Measurements from ENCODE around the gene KCTD2. TPM values are rescaled to one million over a fixed set of nuclear protein-coding genes. Genes with fewer than 3 reads are reported as not detected.

Gene KCTD2
- total and polyA plus RNA-seq, 4 experiments from 2014 or later = 2.3 to 31.7 (median 21.4) TPM

DNA sequence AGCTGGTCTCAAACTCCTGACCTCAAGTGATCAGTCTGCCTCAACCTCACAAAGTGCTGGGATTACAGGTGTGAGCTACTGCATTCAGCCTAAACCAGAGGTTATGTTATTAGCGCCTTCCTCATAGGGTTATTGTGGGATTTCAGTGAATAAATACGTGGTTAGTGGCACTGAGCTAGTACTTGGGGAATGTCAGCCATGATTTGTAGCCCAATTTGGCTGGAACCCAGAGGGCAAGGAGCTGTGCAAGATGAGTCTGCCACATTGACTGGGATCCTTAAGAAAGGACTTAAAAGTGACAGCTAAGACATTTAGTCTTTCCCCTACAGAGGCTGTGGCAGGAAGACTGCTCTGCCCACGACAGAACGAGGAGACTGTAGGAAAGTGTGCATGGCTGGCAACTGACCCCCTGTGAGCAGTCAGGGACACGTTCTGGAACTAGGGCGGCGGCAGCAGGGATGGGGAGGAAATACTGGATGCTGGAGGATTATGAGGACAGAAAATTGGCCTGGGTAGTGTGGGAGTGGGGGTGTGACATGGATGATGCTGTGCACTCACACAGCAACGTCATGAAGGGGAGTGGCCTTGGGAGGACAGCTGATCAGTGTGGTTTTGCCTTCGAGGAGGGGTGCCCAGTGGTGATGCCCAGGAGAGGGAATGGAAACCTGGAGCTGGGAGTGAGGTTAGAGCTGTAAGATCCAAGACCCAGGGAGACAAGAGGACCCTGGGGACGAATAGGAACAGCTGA is 14.9 kb upstream of the KCTD2 start:
- intact Hi-C loops (cut with micrococcal nuclease) = loop anchor here (2.0 to 5.0 kb wide), 3 partner anchors 15 to 160 kb away; partner anchors contain the start of genes ATP5PD, CDR2L, FDXR and KCTD2
- Mint-ChIP-seq H3K4me3 (peak overlapping the region; percentile 79 to 90 (median 83)), H3K9me3 (peaks cover 0 to 26% (median 0%) of the 10 kb centered on the region in 8 donors), H3K27me3 (peaks cover 0 to 14% of the 10 kb centered on the region in 2 donors), H3K27ac (peak overlapping the region; percentile 97 to 100 (median 100)), H3K36me3 (peaks cover 0 to 27% of the 10 kb centered on the region in 2 donors), H3K4me1 (peaks cover 28 to 64% (median 50%) of the 10 kb centered on the region in 4 donors)
- H3K27me3 ChIP-seq (ENCODE audit: insufficient read depth, low read length) = no peaks in the 10 kb centered on the region
- H3K9me3 ChIP-seq (ENCODE audit: control insufficient read depth in 1 of 2, low read length in 2 of 2) = no peaks in the 10 kb centered on the region
- POLR2A ChIA-PET (ENCODE audit: partially characterized antibody) = interaction anchor here (1.0 to 2.3 kb wide), 8 partner anchors 8 to 257 kb away, joined by 3 to 22 read pairs (median 4); partner anchors contain the start of genes ATP5PD, HID1, KCTD2 and MRPL58
- H3K4me1 ChIP-seq (ENCODE audit: insufficient read depth, low read length) = peaks cover 51% of the 10 kb centered on the region
- CTCF ChIA-PET (ENCODE audit: partially characterized antibody) = interaction anchor here (0.9 to 1.9 kb wide), 6 partner anchors 9 to 171 kb away, joined by 3 to 17 read pairs (median 6); partner anchors contain the start of gene MRPL58
- H3K36me3 ChIP-seq (ENCODE audit: insufficient read depth, low read length) = no peaks in the 10 kb centered on the region
- H3K27ac ChIP-seq (ENCODE audit: low read depth, low read length) = peak overlapping the region; percentile 70
- DNase-seq = peak; percentile 58 to 82 (median 68)
- H3K4me3 ChIP-seq (ENCODE audit: low read length in 2 of 2) = peak overlapping the region in 1 of 2 donors; percentile 20

DNA sequence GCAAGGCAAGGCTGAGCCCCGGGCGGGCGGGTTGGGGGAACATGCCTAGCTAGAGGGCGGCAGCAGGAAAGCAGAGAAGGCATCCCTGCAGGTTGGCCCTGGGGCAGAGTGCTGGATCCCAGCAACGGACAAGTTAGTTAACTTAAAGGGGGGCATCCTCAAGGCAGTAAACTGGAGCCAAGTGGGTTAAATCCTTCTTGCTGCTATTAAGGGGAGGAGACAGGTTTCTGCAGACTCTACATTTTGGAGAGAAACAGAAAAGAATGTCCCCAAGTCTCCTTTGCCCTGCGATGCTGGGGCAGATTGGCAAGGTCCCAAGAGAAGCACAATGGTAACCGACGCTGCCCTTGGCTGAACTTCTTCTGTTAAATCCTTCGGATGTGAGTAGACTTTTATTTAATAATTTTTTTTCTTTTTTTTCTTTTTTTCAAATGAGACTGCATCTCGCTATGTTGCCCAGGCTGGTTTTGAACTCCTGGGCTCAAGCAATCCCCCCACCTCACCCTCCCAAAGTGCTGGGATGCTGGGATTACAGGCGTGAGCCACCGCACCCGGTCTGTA is 14.2 kb upstream of the KCTD2 start:
- peak in 1 of 5 donors; percentile 31 for DNase-seq
- H3K27me3 ChIP-seq (ENCODE audit: insufficient read depth, low read length) = no peaks in the 10 kb centered on the region
- peaks cover 0 to 25% (median 0%) of the 10 kb centered on the region in 8 donors for H3K9me3 Mint-ChIP-seq
- no peaks in the 10 kb centered on the region for H3K36me3 ChIP-seq (ENCODE audit: insufficient read depth, low read length)
- ChIA-PET POLR2A (ENCODE audit: partially characterized antibody) (interaction anchor here (1.0 to 2.6 kb wide), 7 partner anchors 9 to 256 kb away, joined by 3 to 22 read pairs (median 5); partner anchors contain the start of genes ATP5PD, HID1, KCTD2 and MRPL58), CTCF (ENCODE audit: partially characterized antibody) (interaction anchor here (0.9 to 1.9 kb wide), 5 partner anchors 10 to 81 kb away, joined by 4 to 17 read pairs (median 6); partner anchors contain the start of gene MRPL58)
- no peaks in the 10 kb centered on the region for H3K9me3 ChIP-seq (ENCODE audit: control insufficient read depth in 1 of 2, low read length in 2 of 2)
- peaks cover 30 to 69% (median 54%) of the 10 kb centered on the region in 4 donors for H3K4me1 Mint-ChIP-seq
- intact Hi-C loops (cut with micrococcal nuclease) = loop anchor here (2.0 to 5.0 kb wide), 3 partner anchors 14 to 160 kb away; partner anchors contain the start of genes ATP5PD, CDR2L, FDXR and KCTD2
- H3K27ac ChIP-seq (ENCODE audit: low read depth, low read length) = peak overlapping the region; percentile 70
- H3K27ac Mint-ChIP-seq = peak overlapping the region; percentile 99 to 100 (median 100)
- peak overlapping the region in 1 of 2 donors; percentile 20 for H3K4me3 ChIP-seq (ENCODE audit: low read length in 2 of 2)
- peaks cover 0 to 14% of the 10 kb centered on the region in 2 donors for H3K27me3 Mint-ChIP-seq
- H3K36me3 Mint-ChIP-seq = peaks cover 0 to 27% of the 10 kb centered on the region in 2 donors
- peaks cover 57% of the 10 kb centered on the region for H3K4me1 ChIP-seq (ENCODE audit: insufficient read depth, low read length)
- peak overlapping the region; percentile 79 to 91 (median 88) for H3K4me3 Mint-ChIP-seq

DNA sequence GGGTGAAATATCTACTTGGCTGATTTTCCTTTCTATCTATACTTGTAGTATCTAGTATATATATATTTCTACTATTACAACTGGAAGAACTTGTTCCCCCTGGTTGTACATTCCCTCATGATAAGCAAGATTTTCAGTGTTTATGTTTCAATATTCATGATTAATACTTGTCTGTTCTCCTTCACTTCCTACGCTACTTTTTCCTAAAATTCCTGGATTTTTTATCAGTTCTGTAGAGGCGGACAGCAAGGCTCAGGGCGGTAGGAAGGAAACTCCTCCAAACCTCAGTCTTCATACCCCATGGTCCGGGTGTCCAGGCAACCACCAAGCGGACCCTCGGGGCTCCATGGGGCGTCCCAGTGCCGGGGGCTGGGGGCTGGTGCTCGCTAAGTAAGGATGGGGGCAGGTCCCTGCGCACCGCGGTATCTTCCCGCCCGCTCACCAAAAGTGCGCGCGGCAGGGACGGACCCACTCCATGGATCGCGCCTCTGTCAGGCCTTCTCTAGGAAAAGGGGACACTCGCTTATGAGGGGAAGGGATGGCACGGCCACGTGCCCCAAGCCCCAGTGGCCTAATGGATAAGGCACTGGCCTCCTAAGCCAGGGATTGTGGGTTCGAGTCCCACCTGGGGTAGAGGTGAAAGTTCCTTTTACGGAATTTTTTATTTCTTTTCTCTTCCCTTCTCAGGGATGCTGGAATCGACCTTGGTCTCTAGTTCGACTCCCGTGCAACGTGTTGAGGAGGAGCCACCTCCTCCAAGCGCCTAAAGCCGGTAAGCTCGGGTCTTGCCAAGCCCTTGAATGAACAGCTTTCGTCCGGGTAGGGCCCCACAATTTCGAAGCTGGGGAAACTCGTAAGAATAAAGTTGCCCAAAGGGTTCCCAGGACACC is 13.4 kb upstream of the KCTD2 start:
- H3K27ac ChIP-seq (ENCODE audit: low read depth, low read length) = peak overlapping the region; percentile 55
- H3K4me3 Mint-ChIP-seq = peak overlapping the region; percentile 79 to 91 (median 88)
- peaks cover under 1 to 29% of the 10 kb centered on the region in 2 donors for H3K36me3 Mint-ChIP-seq
- H3K4me3 ChIP-seq (ENCODE audit: low read length in 2 of 2) = peak overlapping the region; percentile 64 to 70
- POLR2A ChIA-PET (ENCODE audit: partially characterized antibody) = interaction anchor here (0.6 to 7.1 kb wide), 14 partner anchors 9 to 1172 kb away, joined by 3 to 119 read pairs (median 6); partner anchors contain the start of genes ARMC7, ATP5PD, CDR2L and KCTD2
- H3K4me1 Mint-ChIP-seq = peaks cover 30 to 69% (median 54%) of the 10 kb centered on the region in 4 donors
- no peaks in the 10 kb centered on the region for H3K9me3 ChIP-seq (ENCODE audit: control insufficient read depth in 1 of 2, low read length in 2 of 2)
- peak overlapping the region; percentile 99 to 100 (median 100) for H3K27ac Mint-ChIP-seq
- peaks cover 4% of the 10 kb centered on the region for H3K36me3 ChIP-seq (ENCODE audit: insufficient read depth, low read length)
- DNase-seq = peak; percentile 81 to 89 (median 86)
- peaks cover 0 to 25% (median 0%) of the 10 kb centered on the region in 8 donors for H3K9me3 Mint-ChIP-seq
- H3K4me1 ChIP-seq (ENCODE audit: insufficient read depth, low read length) = peaks cover 57% of the 10 kb centered on the region
- H3K27me3 Mint-ChIP-seq = peaks cover 0 to 14% of the 10 kb centered on the region in 2 donors
- CTCF ChIA-PET (ENCODE audit: partially characterized antibody) = interaction anchor here (1.9 to 3.9 kb wide), 3 partner anchors 21 to 80 kb away, joined by 6 to 23 read pairs (median 9); partner anchors contain the start of gene MRPL58
- H3K27me3 ChIP-seq (ENCODE audit: insufficient read depth, low read length) = no peaks in the 10 kb centered on the region
- intact Hi-C loops (cut with micrococcal nuclease) = loop anchor here (2.0 to 5.0 kb wide), 3 partner anchors 13 to 161 kb away; partner anchors contain the start of genes ATP5PD, CDR2L, FDXR and KCTD2

DNA sequence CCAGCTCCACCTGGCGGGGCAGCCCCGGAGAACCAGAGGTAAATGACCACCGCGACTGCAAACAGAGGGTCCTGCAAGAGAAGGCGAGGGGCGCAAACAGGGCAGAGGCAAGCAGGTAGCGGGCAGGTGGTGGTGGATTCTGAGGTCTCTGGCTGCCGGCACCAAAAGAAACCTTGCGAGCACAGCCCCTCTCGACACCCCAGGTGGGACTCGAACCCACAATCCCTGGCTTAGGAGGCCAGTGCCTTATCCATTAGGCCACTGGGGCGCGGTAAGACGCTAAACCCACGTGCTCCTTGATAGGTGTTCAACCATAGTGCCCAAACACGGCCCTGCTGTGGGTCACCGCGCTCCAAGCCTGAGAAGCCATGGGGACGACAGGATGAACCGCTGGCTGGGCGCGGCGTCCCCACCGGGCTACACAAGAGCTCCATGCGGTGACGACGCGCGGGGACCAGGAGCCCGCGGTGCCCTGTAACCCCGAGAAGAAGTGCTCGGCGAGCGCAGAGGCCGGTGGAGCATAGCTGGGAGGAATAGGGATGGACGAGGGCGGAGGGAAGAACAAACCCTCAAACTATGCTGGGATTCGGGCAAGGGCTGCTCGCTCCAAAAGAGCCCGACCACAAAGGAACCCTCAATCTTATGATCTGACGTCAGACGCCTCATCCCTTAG is 12.7 kb upstream of the KCTD2 start:
- Histone ChIP-seq H3K4me1 (ENCODE audit: insufficient read depth, low read length) (peaks cover 57% of the 10 kb centered on the region), H3K27ac (ENCODE audit: low read depth, low read length) (peak overlapping the region; percentile 55), H3K27me3 (ENCODE audit: insufficient read depth, low read length) (no peaks in the 10 kb centered on the region), H3K4me3 (ENCODE audit: low read length in 2 of 2) (peak overlapping the region; percentile 64 to 70), H3K9me3 (ENCODE audit: control insufficient read depth in 1 of 2, low read length in 2 of 2) (no peaks in the 10 kb centered on the region), H3K36me3 (ENCODE audit: insufficient read depth, low read length) (peaks cover 12% of the 10 kb centered on the region)
- intact Hi-C loops (cut with micrococcal nuclease) = loop anchor here (5.0 kb wide), 1 partner anchor 162 kb away; the partner anchor contains the start of gene FDXR
- H3K9me3 Mint-ChIP-seq = peaks cover 0 to 25% (median 0%) of the 10 kb centered on the region in 8 donors
- H3K36me3 Mint-ChIP-seq = peaks cover 5 to 35% of the 10 kb centered on the region in 2 donors
- peak overlapping the region; percentile 99 to 100 (median 100) for H3K27ac Mint-ChIP-seq
- peak; percentile 73 to 83 (median 75) for DNase-seq
- peaks cover 31 to 69% (median 54%) of the 10 kb centered on the region in 4 donors for H3K4me1 Mint-ChIP-seq
- ChIA-PET CTCF (ENCODE audit: partially characterized antibody) (interaction anchor here (1.0 to 3.9 kb wide), 4 partner anchors 22 to 167 kb away, joined by 3 to 23 read pairs (median 8); partner anchors contain the start of gene MRPL58), POLR2A (ENCODE audit: partially characterized antibody) (interaction anchor here (0.6 to 7.1 kb wide), 19 partner anchors 10 to 1171 kb away, joined by 3 to 119 read pairs (median 5); partner anchors contain the start of genes ARMC7, ATP5PD, CDR2L and GGA3)
- H3K4me3 Mint-ChIP-seq = peak overlapping the region; percentile 79 to 91 (median 88)
- H3K27me3 Mint-ChIP-seq = peaks cover 0 to 14% of the 10 kb centered on the region in 2 donors

DNA sequence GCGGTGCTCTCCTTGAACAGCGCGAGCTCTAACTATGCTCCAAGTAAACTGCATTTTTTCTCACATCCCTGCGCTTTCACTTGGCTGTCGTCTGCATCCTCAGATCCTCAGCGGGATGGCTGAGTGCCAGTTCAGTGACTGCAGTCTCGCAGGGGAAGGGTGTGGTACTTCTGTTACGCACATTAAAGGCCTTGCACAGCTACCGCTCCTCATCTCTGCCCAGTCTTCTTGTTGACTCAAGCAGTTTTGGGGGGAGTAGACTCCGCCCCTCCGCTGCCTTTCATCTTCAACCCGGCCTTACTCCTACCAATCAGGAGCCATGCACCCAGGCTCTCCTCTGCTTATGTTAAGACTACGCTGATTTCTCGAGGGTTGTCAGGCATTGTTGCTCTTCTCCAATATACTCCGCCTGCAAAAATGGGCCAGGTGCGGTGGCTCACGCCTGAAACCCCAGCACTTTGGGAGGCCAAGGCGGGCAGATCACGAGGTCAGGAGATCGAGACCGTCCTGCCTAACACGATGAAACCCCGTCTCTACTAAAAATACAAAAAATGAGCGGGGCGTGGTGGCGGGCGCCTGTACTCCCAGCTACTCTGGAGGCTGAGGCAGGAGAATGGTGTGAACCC is 10.3 kb upstream of the KCTD2 start:
- Mint-ChIP-seq H3K4me3 (peak overlapping the region; percentile 83 to 97 (median 90)), H3K36me3 (peaks cover 17 to 54% of the 10 kb centered on the region in 2 donors), H3K9me3 (peaks cover 0 to 25% (median 0%) of the 10 kb centered on the region in 8 donors), H3K27me3 (peaks cover 0 to 14% of the 10 kb centered on the region in 2 donors), H3K4me1 (peaks cover 33 to 62% (median 49%) of the 10 kb centered on the region in 4 donors), H3K27ac (peak overlapping the region; percentile 99 to 100 (median 100))
- H3K9me3 ChIP-seq (ENCODE audit: control insufficient read depth in 1 of 2, low read length in 2 of 2) = no peaks in the 10 kb centered on the region
- H3K27ac ChIP-seq (ENCODE audit: low read depth, low read length) = peak overlapping the region; percentile 64
- POLR2A ChIA-PET (ENCODE audit: partially characterized antibody) = interaction anchor here (0.6 to 7.1 kb wide), 25 partner anchors 8 to 554 kb away, joined by 3 to 119 read pairs (median 5); partner anchors contain the start of genes ATP5PD, CDR2L, HID1 and JPT1
- H3K4me3 ChIP-seq (ENCODE audit: low read length in 2 of 2) = peak overlapping the region in 1 of 2 donors; percentile 37
- no peaks in the 10 kb centered on the region for H3K27me3 ChIP-seq (ENCODE audit: insufficient read depth, low read length)
- intact Hi-C loops (cut with micrococcal nuclease) = loop anchor here (1.0 to 5.0 kb wide), 3 partner anchors 11 to 146 kb away; partner anchors contain the start of genes KCTD2, MRPL58 and SUMO2
- H3K4me1 ChIP-seq (ENCODE audit: insufficient read depth, low read length) = peaks cover 57% of the 10 kb centered on the region
- H3K36me3 ChIP-seq (ENCODE audit: insufficient read depth, low read length) = peaks cover 35% of the 10 kb centered on the region
- DNase-seq = peak; percentile 93 to 99 (median 97)
- CTCF ChIA-PET (ENCODE audit: partially characterized antibody) = interaction anchor here (0.8 to 3.9 kb wide), 6 partner anchors 10 to 33 kb away, joined by 3 to 23 read pairs (median 4); partner anchors contain the start of genes ATP5PD and MRPL58
